HG03064 (cell line): ENCODE results near the gene ZDHHC1.
"Not testable (repeated sequence)": the region's sequence is repeated elsewhere in the genome, so short reads cannot be mapped to it uniquely, and the experiment has no call there.

Experiments
- ATAC-seq: cut with Tn5 transposase; IDR thresholded peaks from one replicate; pipeline ENCODE4 v1.9.1; 2021; ENCODE audit warnings: low read depth; ENCODE audit not compliant: unreplicated experiment

ZDHHC1 gene

GRCh38 chr16:67378642-67379041 is 37.6 kb downstream of the ZDHHC1 start:
- ATAC-seq = no peak

- not testable (repeated sequence) for ATAC-seq
Observed at GRCh38 chr16:67376012-67376411, 40.3 kb downstream of the ZDHHC1 start.

GRCh38 chr16:67372664-67373063 is 43.6 kb downstream of the ZDHHC1 start:
- ATAC-seq = no peak

- ATAC-seq = no peak
Observed at GRCh38 chr16:67370661-67371060, 45.6 kb downstream of the ZDHHC1 start.

- no peak for ATAC-seq
Observed at GRCh38 chr16:67364600-67365235, 51.6 kb downstream of the ZDHHC1 start.

- no peak for ATAC-seq
Observed at GRCh38 chr16:67361038-67361437, 55.2 kb downstream of the ZDHHC1 start.

- ATAC-seq = not testable (repeated sequence)
Observed at GRCh38 chr16:67359540-67360269, 56.6 kb downstream of the ZDHHC1 start.

GRCh38 chr16:67357561-67357960 is 58.7 kb downstream of the ZDHHC1 start:
- no peak for ATAC-seq

- ATAC-seq = no peak
Observed at GRCh38 chr16:67356396-67356795, 59.9 kb downstream of the ZDHHC1 start.

- not testable (repeated sequence) for ATAC-seq
Observed at GRCh38 chr16:67352463-67352862, 63.8 kb downstream of the ZDHHC1 start.

GRCh38 chr16:67350324-67350723 is 66.0 kb downstream of the ZDHHC1 start:
- ATAC-seq = no peak

GRCh38 chr16:67349172-67349571 is 67.1 kb downstream of the ZDHHC1 start:
- ATAC-seq = no peak

GRCh38 chr16:67346341-67346740 is 69.9 kb downstream of the ZDHHC1 start:
- no peak for ATAC-seq

GRCh38 chr16:67345401-67345800 is 70.9 kb downstream of the ZDHHC1 start:
- no peak for ATAC-seq
